ENCODE data around the gene NR3C1.

The NR3C1 gene

DNA sequence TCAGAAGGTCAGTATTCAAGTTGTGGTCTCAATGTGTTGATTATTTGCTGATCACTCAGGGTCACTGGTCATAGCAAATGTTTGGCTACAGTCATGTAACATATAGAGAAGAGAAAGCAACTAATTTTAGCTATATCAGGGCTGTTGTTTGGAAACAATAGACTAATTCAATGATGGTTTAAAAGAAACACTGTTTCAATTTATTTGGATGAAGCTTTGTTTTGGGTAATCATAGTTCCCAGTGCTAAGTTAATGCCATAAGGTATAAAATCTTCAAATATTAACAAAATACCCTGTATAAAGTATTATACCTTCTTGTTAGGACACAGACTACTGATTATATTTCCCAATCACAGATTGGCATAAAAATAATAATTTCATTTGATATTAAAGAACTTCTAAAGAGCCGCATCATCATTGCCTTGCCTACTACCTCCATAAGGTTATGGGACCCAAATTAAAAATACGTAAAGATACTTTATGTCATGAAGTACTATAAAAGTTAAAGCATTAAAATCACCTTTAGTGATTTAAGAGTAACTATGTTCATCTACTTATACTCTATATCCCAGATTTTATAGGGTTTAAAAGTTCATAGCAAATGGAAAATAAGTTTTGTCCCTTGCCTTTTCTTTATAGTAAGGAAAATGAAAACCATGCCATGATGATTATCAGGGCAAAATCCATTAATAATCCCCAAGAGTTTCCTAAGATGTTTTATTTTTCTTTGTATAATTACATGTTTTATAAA, 6.0 kb downstream of the NR3C1 start:
- DNase-seq (ENCODE audit: extremely low spot score) = no peak
- TF ChIP-seq CTCF (IDR thresholded peaks at IDR 0.05; ENCODE audit: control extremely low read depth, extremely low read depth, low read depth, missing control alignments) = no peak
- POLR2A ChIA-PET = interaction anchor here (1.1 kb wide), 1 partner anchor 395 kb away, joined by 3 read pairs; no protein-coding TSS in a partner anchor
- CTCF ChIA-PET = interaction anchor here (1.0 to 1.3 kb wide), 3 partner anchors 10 to 393 kb away, joined by 3 to 4 read pairs (median 4); no protein-coding TSS in a partner anchor

GRCh38 chr5:143396353-143396940, 7.0 kb downstream of the NR3C1 start:
- TF ChIP-seq CTCF (IDR thresholded peaks at IDR 0.05; ENCODE audit: control extremely low read depth, extremely low read depth, low read depth, missing control alignments) = no peak
- POLR2A ChIA-PET = interaction anchor here (0.6 kb wide), 1 partner anchor 175 kb away, joined by 3 read pairs; no protein-coding TSS in a partner anchor
- CTCF ChIA-PET = interaction anchor here (0.9 to 1.6 kb wide), 4 partner anchors 8 to 392 kb away, joined by 3 to 5 read pairs (median 4); no protein-coding TSS in a partner anchor
- DNase-seq (ENCODE audit: extremely low spot score) = no peak

DNA sequence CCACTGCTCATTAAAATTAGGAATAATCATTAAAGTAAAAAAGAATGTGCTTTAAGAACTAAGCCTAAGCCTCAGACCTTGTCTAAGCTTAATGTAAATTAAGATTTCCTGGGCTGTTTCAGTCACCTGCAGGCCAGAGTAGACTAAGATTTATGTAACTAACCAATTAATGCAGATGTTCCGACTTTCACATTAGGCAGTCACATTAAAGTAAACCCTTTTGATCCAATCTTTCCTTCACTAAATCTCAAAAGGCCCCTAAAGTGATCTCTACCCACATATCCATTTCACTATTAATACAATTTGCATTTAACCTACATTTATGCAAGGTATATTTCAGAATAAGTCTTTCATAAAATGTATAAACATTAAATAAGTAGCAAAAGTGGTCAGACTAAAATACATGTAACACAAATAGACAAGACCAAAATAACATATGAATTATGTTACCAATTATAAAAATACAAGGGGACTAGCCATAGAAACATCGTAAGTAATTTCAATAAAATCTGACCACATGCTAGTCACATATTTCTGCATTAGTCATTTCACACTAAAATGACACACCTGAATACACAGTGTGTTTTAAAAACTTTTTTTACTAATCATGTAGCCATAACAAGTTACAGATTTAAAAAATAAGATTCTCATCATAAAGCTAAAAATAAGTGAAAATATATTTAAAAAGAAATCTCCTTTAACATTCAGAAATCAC, 7.7 kb downstream of the NR3C1 start:
- TF ChIP-seq CTCF (IDR thresholded peaks at IDR 0.05; ENCODE audit: control extremely low read depth, extremely low read depth, low read depth, missing control alignments) = no peak
- no peak for DNase-seq (ENCODE audit: extremely low spot score)
- ChIA-PET CTCF (interaction anchor here (0.9 to 1.6 kb wide), 6 partner anchors 8 to 392 kb away, joined by 3 to 5 read pairs (median 4); partner anchors contain the start of gene NR3C1), POLR2A (interaction anchor here (0.6 kb wide), 1 partner anchor 174 kb away, joined by 3 read pairs; no protein-coding TSS in a partner anchor)

DNA sequence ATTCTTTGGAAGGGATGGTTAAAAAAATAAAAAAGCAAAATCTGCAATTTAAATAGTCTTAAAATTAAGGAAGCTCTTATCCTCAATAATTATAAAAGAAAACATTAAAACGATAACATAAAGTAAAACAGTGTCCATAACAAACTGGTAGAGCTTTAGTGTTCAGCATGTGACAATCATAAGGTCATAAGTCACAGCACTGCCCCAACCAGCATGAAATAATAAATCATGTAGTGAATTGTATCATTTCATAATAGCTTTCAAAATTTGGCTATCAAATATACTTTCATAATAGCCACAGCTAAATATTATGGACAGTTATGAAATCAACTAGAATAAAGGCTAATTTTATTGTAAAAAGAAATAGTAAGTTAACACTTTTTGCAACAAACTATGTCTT, 10.0 kb downstream of the NR3C1 start:
- ChIA-PET POLR2A (no interaction called here), CTCF (interaction anchor here (1.0 to 1.6 kb wide), 3 partner anchors 10 to 431 kb away, joined by 4 read pairs; partner anchors contain the start of gene NR3C1)
- no peak for DNase-seq (ENCODE audit: extremely low spot score)
- no peak for TF ChIP-seq CTCF (IDR thresholded peaks at IDR 0.05; ENCODE audit: control extremely low read depth, extremely low read depth, low read depth, missing control alignments)

DNA sequence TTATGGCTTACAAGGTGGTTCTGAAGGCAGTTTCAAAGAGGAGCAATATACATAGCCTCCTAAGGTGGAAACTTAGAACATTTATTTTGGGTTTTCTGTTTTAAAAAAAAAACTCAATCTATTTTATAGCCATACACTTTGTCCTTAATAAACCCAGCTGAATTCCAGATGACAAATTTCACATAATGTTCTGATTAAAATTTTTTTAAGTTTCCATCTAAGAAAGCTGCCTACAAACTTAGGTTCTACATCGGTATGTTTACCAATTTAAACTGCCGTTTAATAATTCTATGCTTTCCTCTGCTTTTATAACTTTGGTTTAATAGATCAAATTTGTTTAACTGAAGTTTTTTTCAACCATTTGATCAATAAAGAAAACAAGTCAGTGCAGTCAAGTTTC, 12.5 kb downstream of the NR3C1 start:
- CTCF ChIA-PET = interaction anchor here (0.8 to 1.8 kb wide), 5 partner anchors 11 to 388 kb away, joined by 3 to 4 read pairs (median 3); partner anchors contain the start of gene NR3C1
- DNase-seq (ENCODE audit: extremely low spot score) = no peak
- POLR2A ChIA-PET = interaction anchor here (0.6 kb wide), 1 partner anchor 10 kb away, joined by 3 read pairs; no protein-coding TSS in a partner anchor
- no peak for TF ChIP-seq CTCF (IDR thresholded peaks at IDR 0.05; ENCODE audit: control extremely low read depth, extremely low read depth, low read depth, missing control alignments)

DNA sequence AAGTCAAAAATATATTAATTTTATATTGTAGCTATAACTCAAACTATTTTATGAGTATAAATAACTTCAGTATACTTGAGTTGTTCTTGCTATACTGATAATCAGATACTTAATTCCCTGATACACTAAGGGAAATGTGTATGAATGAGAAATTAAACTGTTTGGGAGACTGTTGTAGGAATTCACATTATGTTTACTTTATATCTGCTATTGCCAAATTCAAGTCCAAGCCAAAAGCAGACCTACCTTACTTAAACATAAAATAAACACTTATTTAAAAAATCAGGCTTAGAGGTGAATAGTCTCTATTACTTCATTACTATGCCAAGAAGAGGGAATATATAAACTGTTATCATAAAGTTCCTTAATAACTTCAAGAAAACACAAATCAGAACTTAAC, 13.2 kb downstream of the NR3C1 start:
- no peak for DNase-seq (ENCODE audit: extremely low spot score)
- ChIA-PET POLR2A (interaction anchor here (0.5 to 1.0 kb wide), 3 partner anchors 14 to 791 kb away, joined by 5 to 6 read pairs (median 5); partner anchors contain the start of gene NR3C1), CTCF (interaction anchor here (0.8 to 1.8 kb wide), 4 partner anchors 11 to 387 kb away, joined by 3 to 4 read pairs (median 3); no protein-coding TSS in a partner anchor)
- TF ChIP-seq CTCF (IDR thresholded peaks at IDR 0.05; ENCODE audit: control extremely low read depth, extremely low read depth, low read depth, missing control alignments) = no peak
